ENCODE results near the gene IRAK1.

Gene IRAK1

GRCh38 chrX:154019061-154019621 is 561 bp downstream of the IRAK1 start:
- DNase-seq (ENCODE audit: low spot score): no peak

- DNase-seq (ENCODE audit: low spot score): no peak
Observed at GRCh38 chrX:154018518-154019060, 1.1 kb downstream of the IRAK1 start.

- DNase-seq (ENCODE audit: low spot score): no peak
Observed at GRCh38 chrX:154017766-154018517, 1.8 kb downstream of the IRAK1 start.

- no peak for DNase-seq (ENCODE audit: low spot score)
Observed at GRCh38 chrX:154016366-154017076, 3.2 kb downstream of the IRAK1 start.

- DNase-seq (ENCODE audit: low spot score): no peak
Observed at GRCh38 chrX:154015581-154016264, 4.0 kb downstream of the IRAK1 start.

- DNase-seq (ENCODE audit: low spot score): no peak
Observed at GRCh38 chrX:154014429-154015380, 5.0 kb downstream of the IRAK1 start.

- DNase-seq (ENCODE audit: low spot score): peak; percentile 35
Observed at GRCh38 chrX:154013614-154014360, 5.9 kb downstream of the IRAK1 start.

GRCh38 chrX:154013001-154013421 is 6.7 kb downstream of the IRAK1 start:
- DNase-seq (ENCODE audit: low spot score): no peak

- no peak for DNase-seq (ENCODE audit: low spot score)
Observed at GRCh38 chrX:154012336-154012991, 7.2 kb downstream of the IRAK1 start.

GRCh38 chrX:154011376-154012335 is 8.0 kb downstream of the IRAK1 start:
- DNase-seq (ENCODE audit: low spot score): no peak

GRCh38 chrX:154010330-154011087 is 9.2 kb downstream of the IRAK1 start:
- no peak for DNase-seq (ENCODE audit: low spot score)

GRCh38 chrX:154008521-154008920 is 11.2 kb downstream of the IRAK1 start:
- no peak for DNase-seq (ENCODE audit: low spot score)

GRCh38 chrX:154006947-154007346 is 12.8 kb downstream of the IRAK1 start:
- DNase-seq (ENCODE audit: low spot score): no peak

- no peak for DNase-seq (ENCODE audit: low spot score)
Observed at GRCh38 chrX:154004315-154004714, 15.4 kb downstream of the IRAK1 start.

GRCh38 chrX:154002215-154002719 is 17.4 kb downstream of the IRAK1 start:
- peak; percentile 56 for DNase-seq (ENCODE audit: low spot score)

- no peak for DNase-seq (ENCODE audit: low spot score)
Observed at GRCh38 chrX:154000051-154000450, 19.7 kb downstream of the IRAK1 start.

GRCh38 chrX:153999359-154000037 is 20.2 kb downstream of the IRAK1 start:
- no peak for DNase-seq (ENCODE audit: low spot score)

Measured in SK-N-DZ (cell line).